ENCODE results near the gene RALGAPB.
"Not testable (repeated sequence)": the region's sequence is repeated elsewhere in the genome, so short reads cannot be mapped to it uniquely, and the experiment has no call there.

Gene RALGAPB

DNA sequence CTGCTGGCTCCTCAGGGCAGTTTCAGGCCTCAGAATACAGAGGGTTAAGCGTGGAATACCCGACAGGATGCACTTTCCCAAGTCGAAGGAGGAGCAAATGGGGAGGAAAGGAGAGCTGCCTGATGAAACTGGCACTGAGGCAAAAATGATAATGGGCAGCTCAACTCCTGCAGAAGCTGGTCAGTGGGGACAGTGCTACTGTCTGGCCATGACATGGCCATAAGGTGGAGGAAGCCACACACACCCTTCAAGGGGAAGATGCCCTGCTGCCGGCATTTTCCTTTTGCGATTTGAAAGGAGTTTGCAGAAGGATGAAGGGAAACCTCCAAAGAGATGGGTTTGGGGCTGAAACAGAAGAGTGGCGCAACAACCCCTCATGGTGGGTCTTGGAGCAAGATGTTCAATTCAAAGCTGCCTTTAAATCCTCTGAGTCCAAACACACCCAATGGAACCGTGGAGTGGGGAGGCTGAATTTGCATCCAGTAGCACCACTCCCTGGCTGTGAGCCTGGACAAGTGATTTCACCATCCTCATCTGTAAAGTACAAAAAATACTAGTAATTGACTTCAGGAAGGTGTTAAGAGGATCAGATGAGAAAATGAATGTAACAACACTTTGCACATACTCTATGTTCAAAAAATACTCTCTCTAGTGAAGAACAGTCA, 111.6 kb downstream of the RALGAPB start:
- no peak for DNase-seq (ENCODE audit: low read depth in 2 of 2)

DNA sequence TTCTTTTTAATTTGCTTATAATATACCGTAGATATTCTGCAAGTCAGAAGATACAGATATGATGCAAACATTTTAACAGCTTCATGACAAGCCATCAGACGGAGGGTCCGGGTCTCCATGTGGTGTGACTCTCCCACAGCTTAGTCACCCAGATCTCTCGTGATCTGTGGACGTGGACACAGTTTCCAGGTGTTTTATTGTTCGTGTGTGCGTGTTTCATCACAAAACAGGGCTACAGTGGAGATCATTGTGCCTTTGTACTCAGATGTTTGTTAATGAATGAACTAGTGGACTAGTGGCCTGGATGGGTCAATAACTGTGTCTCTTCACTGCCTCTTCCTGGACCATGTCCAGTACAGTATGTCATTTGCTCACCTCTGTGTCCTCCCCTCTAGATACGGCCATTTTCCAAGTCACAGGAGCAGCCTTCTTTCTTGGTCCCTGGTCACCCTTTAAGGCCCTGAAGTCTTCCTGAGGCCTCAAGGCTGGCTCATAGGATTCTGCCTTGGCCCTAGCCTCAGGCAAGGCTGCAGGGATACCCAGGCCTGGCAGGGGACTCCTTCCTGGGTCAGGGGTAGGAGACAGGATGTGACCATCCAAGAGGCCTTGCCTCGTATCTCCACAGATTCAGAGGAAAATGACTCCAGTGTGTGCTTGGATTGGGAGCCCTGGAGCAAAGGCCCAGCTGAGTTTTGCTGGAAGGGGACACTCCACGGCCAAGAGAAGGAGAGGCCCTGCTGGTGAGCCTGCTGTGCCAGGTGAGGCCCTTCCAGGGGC, 112.9 kb downstream of the RALGAPB start:
- DNase-seq (ENCODE audit: low read depth in 2 of 2), result no peak

DNA sequence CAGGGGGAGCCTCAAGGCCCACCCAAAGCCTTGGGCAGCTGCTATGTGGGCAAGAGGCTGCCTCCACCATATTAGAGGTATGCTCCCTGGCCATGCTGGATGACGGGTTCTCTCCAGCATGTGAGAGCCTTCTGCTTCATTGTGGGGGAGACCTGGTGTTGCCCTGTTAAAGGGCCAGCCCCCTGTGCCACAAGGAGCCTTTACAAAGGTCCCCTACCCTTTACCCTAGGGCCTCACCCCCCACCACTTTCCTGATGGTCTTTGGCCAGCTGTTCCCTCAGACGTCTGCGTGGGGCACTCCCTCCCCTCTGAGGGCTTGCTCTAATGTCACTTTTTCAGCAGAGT, 113.5 kb downstream of the RALGAPB start:
- no peak for DNase-seq (ENCODE audit: low read depth in 2 of 2)

DNA sequence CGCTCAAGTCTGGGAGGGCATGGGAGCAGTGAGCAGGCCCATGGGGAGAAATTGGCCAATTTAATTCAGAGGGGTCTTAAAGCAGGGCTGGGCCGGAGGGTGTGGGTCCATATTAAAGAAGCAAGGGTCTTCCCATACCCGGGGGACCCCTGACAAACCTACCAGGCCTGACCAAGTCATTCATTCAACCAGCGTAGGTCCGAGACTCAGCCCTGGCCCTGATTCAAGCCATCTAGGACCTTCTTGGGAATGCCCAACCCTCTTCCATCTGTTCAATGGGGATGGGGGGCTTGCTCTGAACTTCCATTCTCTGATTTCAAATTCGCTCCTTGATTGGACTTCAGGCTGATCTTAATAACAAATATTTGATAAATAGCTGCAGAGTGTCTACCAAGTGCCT, 115.7 kb downstream of the RALGAPB start:
- no peak for DNase-seq (ENCODE audit: low read depth in 2 of 2)

DNA sequence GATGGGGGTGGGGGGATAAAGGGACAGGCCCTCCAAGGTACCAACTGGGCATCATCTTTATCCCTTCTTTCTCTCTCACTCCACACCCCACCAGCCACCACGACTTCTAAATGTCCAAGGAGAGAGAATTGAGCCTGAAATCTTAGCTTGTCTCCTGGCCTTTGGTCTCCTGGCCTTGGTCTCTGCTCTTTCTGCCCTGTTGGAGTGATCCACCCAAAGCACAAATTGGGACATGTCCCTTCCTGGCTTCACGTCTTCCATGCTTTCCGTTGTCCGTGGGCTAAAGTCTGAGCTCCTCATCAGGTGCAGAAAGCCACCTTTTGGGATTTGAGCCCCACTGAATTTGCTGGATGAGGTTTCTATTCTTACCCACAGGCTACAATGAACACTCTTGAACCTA, 116.7 kb downstream of the RALGAPB start:
- no peak for DNase-seq (ENCODE audit: low read depth in 2 of 2)

DNA sequence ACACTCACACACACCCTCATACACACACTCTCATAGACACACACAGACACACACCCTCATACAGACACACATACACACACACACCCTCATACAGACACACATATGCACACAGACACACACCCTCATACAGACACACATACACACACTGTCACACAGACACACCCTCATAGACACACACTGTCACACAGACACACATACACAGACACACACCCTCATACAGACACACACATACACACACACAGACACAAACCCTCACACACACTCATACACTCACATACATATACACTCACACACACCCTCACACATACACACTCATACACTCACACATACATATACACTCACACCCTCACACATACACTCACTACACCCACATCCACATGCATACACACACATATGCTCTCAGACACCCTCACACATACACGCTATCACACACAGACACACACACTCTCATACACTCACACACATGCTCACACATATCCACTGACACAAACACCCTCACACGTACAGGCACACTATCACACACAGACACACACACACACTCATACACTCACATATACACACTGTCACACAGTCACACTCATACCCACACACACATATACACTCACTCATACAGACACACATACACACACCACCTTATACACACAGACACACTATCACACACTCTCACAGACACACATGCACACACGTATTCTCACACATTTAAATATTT, 117.5 kb downstream of the RALGAPB start:
- DNase-seq (ENCODE audit: low read depth in 2 of 2), result no peak

DNA sequence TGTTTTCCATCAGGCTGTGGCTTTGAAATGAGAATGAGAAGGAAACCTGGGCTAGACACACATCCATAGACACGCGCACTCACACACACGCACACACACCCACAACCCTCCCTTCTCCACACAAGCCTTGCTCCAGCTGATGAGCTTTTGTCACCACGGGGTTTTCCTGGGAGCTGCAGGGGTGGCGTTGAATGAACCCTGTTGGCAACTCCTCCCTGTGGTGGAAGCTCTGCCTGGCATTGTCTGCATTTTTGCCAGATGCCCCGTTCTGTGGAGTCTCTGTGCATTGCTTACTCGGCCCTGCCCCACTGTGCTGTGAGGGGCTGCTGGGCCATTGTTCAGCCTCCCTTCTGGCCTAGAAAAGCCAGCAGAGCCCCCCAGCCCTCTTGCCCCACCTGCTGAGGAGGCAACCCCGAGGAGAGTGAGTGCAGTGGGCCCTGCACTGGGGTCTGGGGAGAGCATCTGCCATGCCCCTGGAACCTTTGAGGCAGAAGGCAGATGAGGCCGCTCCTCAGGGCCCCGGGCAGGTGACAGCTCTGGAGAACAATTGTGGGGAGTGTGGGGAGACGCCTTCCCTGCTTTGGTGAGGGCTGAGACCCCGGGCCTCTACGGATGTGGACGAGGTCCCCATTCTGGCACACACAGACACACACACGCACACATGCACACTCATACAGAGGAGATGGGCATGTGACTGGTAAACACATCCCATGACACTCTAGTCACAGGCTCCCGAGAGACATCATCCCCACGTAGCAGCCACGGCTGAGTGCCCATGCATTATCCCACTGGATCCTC, 118.2 kb downstream of the RALGAPB start:
- no peak for DNase-seq (ENCODE audit: low read depth in 2 of 2)

DNA sequence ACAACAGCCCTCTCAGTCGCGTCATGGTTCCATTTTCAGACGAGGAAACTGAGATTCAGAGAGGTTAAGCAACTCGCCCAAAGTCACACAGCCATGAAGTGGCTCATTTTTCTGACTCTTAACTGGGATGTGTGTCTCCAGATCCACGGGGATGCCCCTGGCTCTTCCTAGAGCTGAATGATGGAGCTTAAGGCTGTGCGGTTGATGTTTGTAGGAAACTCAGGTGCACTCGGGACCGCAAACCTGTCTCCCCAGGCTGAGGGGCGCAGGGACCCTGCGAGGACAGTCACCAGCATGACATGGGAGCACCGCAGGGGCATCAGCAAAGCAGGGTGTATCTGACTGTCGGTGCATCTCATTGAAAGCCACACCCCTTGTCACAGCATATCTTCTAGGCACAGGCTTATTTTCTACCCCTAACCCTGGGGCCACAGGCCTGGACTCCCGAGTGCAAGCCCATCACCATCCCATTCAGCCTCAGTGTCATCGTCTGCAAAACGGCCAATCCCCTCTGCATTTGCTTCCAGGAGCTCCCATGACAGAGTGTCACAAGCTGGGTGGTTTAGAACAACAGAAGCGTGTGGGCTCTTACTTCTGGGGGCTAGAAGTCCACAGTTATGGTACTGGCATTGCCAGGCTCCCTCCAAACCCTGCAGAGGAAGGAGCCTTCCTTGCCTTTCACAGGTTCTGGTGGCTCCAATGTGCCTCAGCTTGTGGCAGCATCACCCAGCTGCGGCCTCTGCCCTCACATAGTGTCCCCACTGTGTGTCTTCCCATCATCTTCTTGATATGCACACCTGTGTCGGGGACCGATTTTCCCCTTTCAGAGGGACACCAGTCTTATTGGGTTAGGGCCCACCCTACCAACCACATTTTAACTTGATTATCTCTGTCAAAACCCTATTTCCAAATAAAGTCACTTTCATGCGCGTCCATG, 119.1 kb downstream of the RALGAPB start:
- no peak for DNase-seq (ENCODE audit: low read depth in 2 of 2)

DNA sequence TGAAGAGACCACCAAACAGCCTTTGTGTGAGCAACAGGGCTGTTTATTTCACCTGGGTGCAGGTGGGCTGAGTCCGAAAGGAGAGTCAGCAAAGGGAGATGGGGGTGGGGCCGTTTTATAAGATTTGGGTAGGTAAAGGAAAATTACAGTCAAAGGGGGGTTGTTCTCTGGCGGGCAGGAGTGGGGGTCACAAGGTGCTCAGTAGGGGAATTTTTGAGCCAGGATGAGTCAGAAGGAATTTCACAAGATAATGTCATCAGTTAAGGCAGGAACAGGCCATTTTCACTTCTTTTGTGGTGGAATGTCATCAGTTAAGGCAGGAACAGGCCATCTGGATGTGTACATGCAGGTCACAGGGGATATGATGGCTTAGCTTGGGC, 119.8 kb downstream of the RALGAPB start:
- not testable (repeated sequence) for DNase-seq (ENCODE audit: low read depth in 2 of 2)

DNA sequence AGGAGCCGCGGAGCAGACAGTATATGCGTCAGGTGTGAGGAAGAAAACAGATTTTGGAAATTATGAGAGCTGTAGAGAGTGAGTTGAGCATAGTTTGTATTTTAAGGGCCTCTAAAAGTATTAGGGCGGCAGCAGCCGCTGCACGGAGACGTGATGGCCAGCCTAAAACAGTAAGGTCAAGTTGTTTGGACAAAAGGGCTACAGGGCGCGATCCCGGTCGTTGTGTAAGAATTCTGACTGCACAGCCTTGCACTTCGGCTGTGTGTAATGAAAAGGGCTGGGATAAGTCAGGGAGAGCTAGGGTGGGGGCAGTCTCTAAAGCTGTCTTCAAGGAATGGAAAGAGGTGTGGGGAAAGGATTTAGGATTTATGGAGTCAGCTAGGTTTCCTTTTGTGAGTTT, 121.6 kb downstream of the RALGAPB start:
- not testable (repeated sequence) for DNase-seq (ENCODE audit: low read depth in 2 of 2)

DNA sequence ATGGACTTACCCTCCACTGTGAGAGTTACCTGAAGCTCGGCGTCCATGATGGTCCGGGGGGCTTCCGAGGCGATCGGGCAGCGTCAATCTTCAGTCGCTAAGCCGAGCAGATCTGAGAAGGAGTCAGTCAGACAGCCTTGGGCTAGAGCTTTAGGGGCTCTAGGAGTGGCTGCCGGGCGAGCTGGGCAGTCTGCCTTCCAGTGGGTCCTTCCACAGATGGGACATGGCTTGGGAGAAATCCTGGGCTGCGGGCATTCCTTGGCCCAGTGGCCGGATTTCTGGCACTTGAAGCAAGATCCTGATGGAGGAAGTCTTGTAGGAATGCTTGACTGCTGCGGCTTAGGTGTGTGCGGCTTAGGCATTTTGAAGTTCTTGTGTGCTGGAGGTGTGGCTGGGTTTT, 123.2 kb downstream of the RALGAPB start:
- not testable (repeated sequence) for DNase-seq (ENCODE audit: low read depth in 2 of 2)

DNA sequence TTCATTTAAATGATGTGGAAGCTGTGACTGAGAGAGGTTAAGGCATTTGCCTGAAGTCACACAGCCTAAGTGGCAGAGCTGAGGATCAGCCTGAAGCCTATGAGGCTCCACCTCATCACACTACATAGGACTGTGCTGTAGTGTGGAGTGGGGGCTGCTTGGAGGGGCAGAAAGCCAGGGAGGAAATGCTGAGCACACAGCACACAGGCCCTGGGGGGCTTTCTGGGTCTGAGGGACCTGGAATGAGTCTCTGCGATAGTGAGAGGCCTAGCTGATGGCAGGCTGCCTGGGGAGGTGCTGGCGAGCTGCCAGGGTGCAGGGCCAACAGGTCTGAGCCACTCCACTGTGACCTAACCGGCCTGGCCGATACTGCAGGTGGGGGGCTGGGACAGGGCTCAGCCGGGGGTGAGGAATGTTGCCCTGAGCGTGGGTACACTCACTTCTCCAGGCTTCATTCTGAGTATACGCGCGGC, 126.8 kb downstream of the RALGAPB start:
- no peak for DNase-seq (ENCODE audit: low read depth in 2 of 2)

DNA sequence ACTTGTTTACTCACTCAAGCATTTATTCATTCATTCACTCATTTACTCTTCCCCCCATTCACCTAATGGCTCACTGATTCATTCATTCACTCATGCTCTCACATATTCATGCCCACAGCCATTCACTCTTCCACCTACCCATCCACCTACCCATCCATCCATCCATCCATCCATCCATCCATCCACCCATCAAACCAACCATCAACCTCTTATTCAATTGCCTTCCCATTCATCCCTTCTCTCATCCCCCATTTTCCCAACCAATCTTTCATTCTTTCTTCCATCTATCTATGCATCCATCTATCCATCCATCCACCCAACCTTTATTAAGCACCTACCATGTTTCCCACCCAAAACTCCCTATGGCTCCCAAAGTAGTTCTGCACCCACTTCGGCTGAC, 127.4 kb downstream of the RALGAPB start:
- DNase-seq (ENCODE audit: low read depth in 2 of 2), result no peak

DNA sequence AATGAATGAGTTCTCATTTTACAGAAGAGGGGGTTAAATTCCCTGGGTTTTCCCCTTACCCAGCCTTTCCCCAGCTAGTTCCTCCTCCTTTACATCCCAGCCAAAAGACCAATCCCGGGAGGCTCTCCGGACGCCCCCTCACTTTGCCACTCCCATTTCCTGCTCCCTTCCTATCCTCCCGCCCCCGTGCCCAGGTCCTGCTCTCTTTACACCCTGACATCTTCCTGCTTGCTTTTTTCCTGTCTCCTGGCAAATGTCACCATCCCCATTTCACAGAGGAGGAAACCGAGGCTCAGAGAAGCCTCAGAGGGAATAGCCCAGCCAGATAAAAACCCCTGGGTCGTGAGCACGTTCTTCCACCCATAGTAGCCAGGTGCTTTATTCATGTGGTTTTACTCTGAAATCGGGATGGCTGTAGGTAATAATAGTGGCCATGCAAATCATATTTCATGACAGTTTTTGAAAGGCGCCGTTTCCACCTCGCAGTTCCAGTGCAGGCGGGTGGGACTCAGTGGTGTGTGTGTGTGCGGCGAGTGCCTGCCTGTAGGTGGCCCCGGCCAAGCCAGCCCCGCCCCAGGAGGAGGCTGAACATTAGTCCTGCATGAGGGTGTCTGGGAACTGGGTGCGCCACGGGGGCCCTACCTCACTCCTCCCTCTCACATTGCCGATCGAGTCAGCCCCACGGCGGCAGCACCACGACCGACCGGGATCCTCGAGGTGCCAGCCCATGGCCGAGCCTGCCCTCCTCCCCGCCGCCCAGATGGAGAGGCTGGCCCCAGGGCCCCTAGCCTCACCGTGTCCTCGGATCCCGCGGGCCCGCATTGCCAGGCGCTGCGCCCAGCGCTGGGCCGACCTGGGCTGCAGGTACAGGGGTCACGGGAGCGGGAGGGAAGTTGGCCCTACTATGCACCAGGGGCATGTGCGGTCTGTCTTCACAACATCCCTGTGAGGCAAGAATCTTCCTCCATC, 128.9 kb downstream of the RALGAPB start, which contains the start of gene ARHGAP40:
ARHGAP40 (plus strand) TSS at position 594 of the 969 bp plus-strand sequence.
- DNase-seq (ENCODE audit: low read depth in 2 of 2), result no peak

DNA sequence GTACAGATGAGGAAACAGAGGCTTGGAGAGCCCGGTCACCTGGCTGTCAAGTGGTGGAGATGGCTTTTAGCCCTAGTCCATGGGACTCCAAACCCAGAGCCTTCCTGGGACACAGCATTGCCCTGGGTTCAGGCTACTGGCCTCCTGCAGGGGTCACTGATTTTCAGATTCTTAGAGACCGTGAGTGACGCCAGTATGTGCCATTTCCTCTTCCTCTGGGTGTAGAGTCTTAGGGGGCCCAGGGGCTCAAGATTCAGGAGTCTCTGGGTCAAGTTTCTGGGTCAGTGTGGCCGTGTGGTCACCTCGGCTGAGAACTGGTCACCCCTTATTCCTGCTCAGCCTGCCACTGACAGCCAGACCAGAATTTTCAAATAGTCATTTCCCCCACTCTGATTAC, 129.5 kb downstream of the RALGAPB start:
- no peak for DNase-seq (ENCODE audit: low read depth in 2 of 2)

DNA sequence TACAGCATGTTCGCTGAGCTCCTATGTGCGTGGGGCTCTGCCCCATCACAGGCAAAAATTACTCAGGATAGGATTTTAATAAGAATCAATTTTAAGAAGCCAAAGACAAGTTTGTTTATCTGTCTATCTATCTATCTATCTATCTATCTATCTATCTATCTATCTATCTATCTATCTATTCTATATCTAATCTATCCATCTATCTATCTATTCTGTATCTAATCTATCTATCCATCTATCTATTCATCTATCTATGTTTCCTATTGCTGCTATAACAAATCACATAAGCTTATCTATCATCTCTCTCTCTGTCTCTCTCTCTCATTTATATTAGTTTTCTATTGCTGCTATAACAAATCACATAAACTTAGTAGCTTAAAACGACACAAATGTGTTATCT, 130.6 kb downstream of the RALGAPB start:
- no peak for DNase-seq (ENCODE audit: low read depth in 2 of 2)

DNA sequence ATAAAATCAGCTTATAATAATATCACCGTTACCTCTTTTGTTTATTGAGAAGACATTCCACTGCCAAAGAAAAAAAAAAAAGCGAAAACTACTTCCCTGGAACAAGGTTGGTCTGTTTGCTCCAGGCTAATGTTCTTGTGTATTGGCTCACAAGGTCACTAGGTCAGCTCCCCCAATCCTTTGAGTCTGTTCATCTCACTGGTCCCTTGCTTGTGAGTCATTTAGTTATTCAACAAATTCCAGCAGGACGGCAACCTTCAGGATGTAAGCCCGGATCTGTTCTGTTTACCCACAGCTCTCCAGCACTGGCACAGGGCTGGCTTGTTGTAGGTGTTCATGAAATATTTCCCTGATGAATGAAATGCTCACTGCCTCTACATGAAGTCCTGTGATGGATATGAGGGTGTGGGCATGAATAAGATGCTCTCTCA, 132.2 kb downstream of the RALGAPB start:
- no peak for DNase-seq (ENCODE audit: low read depth in 2 of 2)

DNA sequence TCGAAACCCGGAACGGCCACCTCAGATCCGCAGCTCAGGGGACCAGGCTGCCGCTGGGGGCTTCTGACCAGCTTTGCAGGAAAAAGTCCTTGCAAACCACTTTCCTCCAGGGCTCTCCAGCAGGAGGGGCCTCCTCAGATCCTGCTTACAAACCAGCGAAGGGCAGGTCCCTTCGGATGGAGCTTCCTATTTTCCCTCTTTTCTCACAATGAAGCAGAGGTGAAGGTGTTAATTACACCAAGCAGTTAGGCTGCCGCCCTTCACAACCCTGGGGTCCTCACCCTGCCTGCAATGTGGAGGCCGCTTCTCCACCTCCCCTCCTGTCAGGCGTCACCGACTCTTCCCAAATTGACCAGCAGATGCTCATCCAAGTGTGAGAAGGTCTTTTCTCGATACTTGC, 134.7 kb downstream of the RALGAPB start:
- no peak for DNase-seq (ENCODE audit: low read depth in 2 of 2)

DNA sequence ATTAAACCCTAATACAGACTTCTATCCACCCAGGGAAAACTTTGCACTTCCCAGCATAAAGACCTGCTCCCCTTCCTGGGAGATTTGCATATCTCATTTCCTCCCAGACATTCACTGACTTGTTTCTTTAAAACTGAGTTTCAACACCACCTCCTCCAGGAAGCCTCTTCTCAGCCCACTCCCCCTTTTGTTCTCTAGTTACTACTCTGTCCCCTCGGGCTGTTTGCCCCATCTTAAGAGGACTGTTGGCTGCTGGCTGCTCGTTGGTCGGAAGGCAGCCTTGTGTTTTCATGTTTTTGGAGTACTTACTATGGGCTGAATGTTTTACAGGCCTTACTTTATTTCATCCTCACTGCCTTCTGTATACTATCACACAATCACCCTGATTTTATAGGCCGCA, 135.5 kb downstream of the RALGAPB start:
- no peak for DNase-seq (ENCODE audit: low read depth in 2 of 2)

DNA sequence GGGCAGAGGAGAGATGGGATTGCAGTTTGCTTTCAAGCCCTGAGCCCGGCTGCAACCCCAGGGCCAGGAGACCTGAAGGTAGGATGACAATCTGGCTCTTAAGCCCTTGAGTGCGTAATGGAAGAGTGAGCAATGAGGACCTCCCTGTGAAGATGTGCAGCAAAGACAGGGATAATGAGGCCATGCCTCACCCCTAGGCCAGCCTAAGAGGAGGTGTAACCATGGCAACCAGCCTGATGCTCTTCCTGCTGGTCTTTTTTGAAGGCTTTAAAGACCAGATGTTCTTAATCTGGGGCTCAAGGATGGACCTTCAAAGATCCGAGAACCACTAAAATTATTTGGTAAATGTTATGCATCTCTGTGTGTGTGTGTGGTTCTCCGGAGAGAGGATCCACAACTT, 137.2 kb downstream of the RALGAPB start:
- no peak for DNase-seq (ENCODE audit: low read depth in 2 of 2)
